ENCODE measurements around the gene SEMA4D.

DNA sequence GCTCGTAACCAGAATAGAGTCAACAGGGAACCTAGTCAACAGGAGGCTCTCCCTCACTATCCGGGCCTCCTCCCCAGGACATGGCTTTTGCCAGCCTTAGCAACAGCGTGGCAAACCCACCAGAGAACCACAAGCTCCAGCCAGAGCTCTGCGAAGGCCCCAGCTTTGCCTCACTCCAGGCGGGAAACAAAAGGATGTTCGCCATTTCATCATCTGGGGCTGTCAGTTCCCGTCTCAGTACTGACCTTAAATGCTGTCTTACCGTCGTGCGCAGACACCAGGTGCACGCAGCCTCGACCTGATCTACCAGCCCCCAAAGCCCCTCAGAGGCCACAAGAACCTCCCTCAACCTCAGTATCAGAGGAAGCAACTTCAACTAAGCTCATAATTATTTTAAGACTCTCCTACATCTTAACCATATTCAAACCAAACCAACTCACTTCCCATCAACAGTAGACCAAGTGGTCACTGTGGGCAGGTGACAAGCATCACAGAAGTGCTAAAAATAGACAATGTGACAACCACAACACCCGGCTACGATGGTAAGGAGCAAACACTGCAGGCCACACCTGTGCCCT is 71.4 kb downstream of the SEMA4D start:
- TF ChIP-seq, protein P1, sequence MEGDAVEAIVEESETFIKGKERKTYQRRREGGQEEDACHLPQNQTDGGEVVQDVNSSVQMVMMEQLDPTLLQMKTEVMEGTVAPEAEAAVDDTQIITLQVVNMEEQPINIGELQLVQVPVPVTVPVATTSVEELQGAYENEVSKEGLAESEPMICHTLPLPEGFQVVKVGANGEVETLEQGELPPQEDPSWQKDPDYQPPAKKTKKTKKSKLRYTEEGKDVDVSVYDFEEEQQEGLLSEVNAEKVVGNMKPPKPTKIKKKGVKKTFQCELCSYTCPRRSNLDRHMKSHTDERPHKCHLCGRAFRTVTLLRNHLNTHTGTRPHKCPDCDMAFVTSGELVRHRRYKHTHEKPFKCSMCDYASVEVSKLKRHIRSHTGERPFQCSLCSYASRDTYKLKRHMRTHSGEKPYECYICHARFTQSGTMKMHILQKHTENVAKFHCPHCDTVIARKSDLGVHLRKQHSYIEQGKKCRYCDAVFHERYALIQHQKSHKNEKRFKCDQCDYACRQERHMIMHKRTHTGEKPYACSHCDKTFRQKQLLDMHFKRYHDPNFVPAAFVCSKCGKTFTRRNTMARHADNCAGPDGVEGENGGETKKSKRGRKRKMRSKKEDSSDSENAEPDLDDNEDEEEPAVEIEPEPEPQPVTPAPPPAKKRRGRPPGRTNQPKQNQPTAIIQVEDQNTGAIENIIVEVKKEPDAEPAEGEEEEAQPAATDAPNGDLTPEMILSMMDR (IDR thresholded peaks at IDR 0.05; ENCODE audit: low read depth, low read length): no peak
- no peak for TF ChIP-seq EZH2phosphoT487 (IDR thresholded peaks at IDR 0.05; ENCODE audit: low read depth)
